ENCODE results near the gene P2RX3. TPM values are rescaled to one million over a fixed set of nuclear protein-coding genes. Genes with fewer than 3 reads are reported as not detected.

P2RX3 gene
- total RNA-seq, 2 experiments from 2014 or later, result not detected

DNA sequence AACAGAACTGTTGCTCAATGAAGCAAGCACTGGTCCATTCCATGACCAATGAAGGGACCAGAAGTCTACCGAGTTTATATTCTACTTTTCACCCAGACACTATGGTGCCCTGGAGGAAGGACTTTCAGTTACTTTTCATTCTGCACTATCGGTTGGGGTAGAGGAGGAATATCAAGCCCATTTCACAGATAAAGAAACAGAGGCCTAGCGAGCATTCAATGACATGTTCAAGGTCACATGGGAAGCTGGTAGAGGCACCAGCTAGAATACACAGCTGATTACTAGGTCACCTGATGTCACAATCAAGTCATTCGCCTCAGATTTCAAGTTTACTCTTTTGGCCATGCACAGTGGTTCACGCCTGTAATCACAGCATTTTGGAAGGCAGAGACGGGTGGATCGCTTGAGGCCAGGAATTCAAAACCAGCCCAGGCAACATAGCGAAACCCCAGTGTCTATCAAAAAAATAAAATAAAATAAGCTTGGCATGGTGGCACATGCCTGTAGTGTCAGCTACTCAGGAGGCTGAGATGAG lies 69.9 kb downstream of the P2RX3 start:
- Mint-ChIP-seq H3K27ac (peak overlapping the region; percentile 84), H3K9me3 (no peaks in the 10 kb centered on the region), H3K36me3 (peaks cover 72% of the 10 kb centered on the region), H3K27me3 (no peaks in the 10 kb centered on the region), H3K4me3 (no peak overlapping the region), H3K4me1 (ENCODE audit: low read depth) (peaks cover 68% of the 10 kb centered on the region)
- ChIA-PET POLR2A (interaction anchor here (1.1 to 1.5 kb wide), 2 partner anchors 8 to 10 kb away, joined by 3 read pairs; no protein-coding TSS in a partner anchor), CTCF (interaction anchor here (0.8 to 0.9 kb wide), 2 partner anchors 50 to 85 kb away, joined by 3 read pairs; no protein-coding TSS in a partner anchor)
- intact Hi-C loops (cut with micrococcal nuclease), result loop anchor here (5.0 kb wide), 1 partner anchor 304 kb away; the partner anchor contains the start of genes MED19 and TMX2
- no peak for DNase-seq

GRCh38 chr11:57408771-57409170 lies 70.6 kb downstream of the P2RX3 start:
- ChIA-PET CTCF (interaction anchor here (0.8 to 0.9 kb wide), 2 partner anchors 49 to 85 kb away, joined by 3 read pairs; no protein-coding TSS in a partner anchor), POLR2A (interaction anchor here (0.6 to 1.8 kb wide), 5 partner anchors 9 to 190 kb away, joined by 3 to 5 read pairs (median 3); no protein-coding TSS in a partner anchor)
- Mint-ChIP-seq H3K9me3 (no peaks in the 10 kb centered on the region), H3K36me3 (peaks cover 78% of the 10 kb centered on the region), H3K27me3 (no peaks in the 10 kb centered on the region), H3K27ac (peak overlapping the region; percentile 47), H3K4me1 (ENCODE audit: low read depth) (peaks cover 73% of the 10 kb centered on the region), H3K4me3 (no peak overlapping the region)
- intact Hi-C loops (cut with micrococcal nuclease), result loop anchor here (5.0 kb wide), 1 partner anchor 304 kb away; the partner anchor contains the start of genes MED19 and TMX2
- no peak for DNase-seq

DNA sequence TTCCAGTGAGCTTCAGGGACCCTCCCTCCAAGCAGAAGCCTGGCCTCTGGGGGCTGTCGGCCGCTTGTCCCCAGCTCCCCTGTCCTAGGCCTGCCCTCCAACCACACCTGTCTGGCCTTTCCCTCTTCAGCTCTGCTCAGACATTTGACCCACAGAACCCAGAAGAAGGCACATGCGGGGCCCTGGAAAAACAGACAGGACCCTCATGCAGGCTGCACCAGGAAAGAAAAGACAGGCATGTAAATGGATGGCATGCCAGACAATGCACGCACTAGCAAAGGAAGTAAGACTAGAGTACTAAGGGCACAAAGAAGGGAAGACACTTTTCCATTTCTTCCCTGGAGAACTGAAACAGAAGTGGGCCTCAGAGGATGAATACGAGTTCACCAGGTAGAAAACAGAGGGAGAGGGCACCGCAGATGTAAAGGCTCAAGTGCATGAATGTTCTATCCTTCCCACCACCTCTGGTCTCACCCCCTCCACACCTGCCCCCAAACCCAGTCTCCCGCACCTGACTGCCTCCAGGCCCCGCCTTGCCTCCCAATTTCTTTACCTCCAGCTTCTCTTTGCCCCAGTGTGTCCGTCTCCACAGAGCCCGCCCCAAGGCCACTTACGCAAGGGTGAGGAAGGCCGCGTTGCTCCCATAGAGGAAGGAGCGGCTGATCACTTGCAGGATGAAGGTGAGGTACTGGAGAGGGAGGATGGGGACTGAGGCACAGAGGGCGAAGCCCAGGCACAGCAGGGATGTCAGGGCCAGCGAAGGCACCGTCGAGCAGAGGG lies 71.4 kb downstream of the P2RX3 start:
- intact Hi-C loops (cut with micrococcal nuclease), result loop anchor here (5.0 kb wide), 1 partner anchor 303 kb away; the partner anchor contains the start of genes MED19 and TMX2

GRCh38 chr11:57410287-57410686 lies 72.1 kb downstream of the P2RX3 start:
- peak overlapping the region; percentile 43 for H3K27ac Mint-ChIP-seq
- no peaks in the 10 kb centered on the region for H3K9me3 Mint-ChIP-seq
- peaks cover 75% of the 10 kb centered on the region for H3K4me1 Mint-ChIP-seq (ENCODE audit: low read depth)
- H3K4me3 Mint-ChIP-seq, result no peak overlapping the region
- peaks cover 84% of the 10 kb centered on the region for H3K36me3 Mint-ChIP-seq
- ChIA-PET CTCF (interaction anchor here (0.6 to 1.4 kb wide), 2 partner anchors 9 to 47 kb away, joined by 3 to 5 read pairs; no protein-coding TSS in a partner anchor), POLR2A (interaction anchor here (1.4 to 1.8 kb wide), 2 partner anchors 12 to 14 kb away, joined by 3 to 5 read pairs; no protein-coding TSS in a partner anchor)
- H3K27me3 Mint-ChIP-seq, result no peaks in the 10 kb centered on the region
- intact Hi-C loops (cut with micrococcal nuclease), result no loop called here
- no peak for DNase-seq

More for the DNA sequence above, 71.4 kb downstream of the P2RX3 start:
- Mint-ChIP-seq H3K36me3 (peaks cover 81% of the 10 kb centered on the region), H3K27me3 (no peaks in the 10 kb centered on the region), H3K9me3 (no peaks in the 10 kb centered on the region), H3K4me1 (ENCODE audit: low read depth) (peaks cover 73% of the 10 kb centered on the region), H3K27ac (peak overlapping the region; percentile 60), H3K4me3 (no peak overlapping the region)
- no peak for DNase-seq
- POLR2A ChIA-PET, result interaction anchor here (0.6 to 1.8 kb wide), 3 partner anchors 13 to 190 kb away, joined by 3 to 5 read pairs (median 3); no protein-coding TSS in a partner anchor
- CTCF ChIA-PET, result interaction anchor here (0.9 to 1.4 kb wide), 2 partner anchors 48 to 84 kb away, joined by 3 read pairs; no protein-coding TSS in a partner anchor

DNA sequence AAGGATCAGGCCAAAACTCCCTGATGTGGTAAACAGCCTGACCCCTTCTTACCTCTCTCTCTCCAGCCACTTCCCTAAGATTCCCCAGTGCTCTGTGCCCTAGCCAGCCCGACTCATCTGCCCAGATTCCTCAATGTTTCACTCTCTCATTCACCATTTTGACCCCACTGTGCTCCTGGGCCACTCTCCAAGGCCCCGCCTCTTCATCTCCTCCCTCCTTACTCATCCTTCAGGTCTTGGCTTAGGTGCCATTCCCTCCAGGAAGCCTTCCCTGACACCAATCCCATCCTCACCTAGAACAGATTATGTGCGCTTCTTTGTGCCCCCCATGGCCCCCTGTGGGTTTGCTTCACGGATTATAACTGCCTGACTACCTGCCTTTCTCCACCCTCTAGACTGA lies 75.5 kb downstream of the P2RX3 start:
- no peak for DNase-seq
- intact Hi-C loops (cut with micrococcal nuclease), result no loop called here
- Mint-ChIP-seq H3K4me1 (ENCODE audit: low read depth) (peaks cover 59% of the 10 kb centered on the region), H3K27me3 (no peaks in the 10 kb centered on the region), H3K9me3 (no peaks in the 10 kb centered on the region), H3K27ac (peak overlapping the region; percentile 5), H3K36me3 (peaks cover 81% of the 10 kb centered on the region), H3K4me3 (no peak overlapping the region)
- POLR2A ChIA-PET, result no interaction called here
- CTCF ChIA-PET, result no interaction called here

DNA sequence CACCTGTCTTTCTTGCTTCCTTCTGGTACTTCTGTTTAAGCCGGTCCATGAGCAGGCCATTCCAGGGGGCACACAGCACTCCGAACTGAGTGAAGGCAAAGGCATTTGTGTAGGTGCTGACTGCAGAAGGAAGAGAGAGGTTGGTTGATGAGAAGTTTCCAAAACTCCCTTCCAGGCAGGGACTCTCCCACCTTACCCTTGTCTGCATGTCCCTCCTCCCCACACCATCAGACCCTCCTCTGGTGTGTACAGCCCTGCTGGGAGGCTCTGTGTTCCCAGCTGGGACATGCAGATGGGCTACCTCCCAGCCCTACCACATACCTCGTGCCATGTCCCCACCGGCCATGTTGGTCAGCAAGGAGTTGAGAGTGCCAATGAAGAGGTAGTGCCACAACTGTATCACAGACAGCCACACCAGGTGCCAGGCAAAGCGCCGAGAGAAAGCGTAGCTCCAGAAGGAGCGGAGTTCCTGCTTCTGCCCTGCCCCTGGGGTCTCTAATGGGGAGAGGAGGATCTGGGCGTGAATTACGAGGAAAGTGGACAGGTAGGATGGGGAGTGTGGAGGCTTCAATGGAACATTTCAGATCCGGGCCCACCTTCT lies 76.6 kb downstream of the P2RX3 start:
- Mint-ChIP-seq H3K4me3 (no peak overlapping the region), H3K36me3 (peaks cover 80% of the 10 kb centered on the region), H3K27ac (peak overlapping the region; percentile 56), H3K27me3 (no peaks in the 10 kb centered on the region), H3K4me1 (ENCODE audit: low read depth) (peaks cover 57% of the 10 kb centered on the region), H3K9me3 (no peaks in the 10 kb centered on the region)
- intact Hi-C loops (cut with micrococcal nuclease), result no loop called here
- ChIA-PET CTCF (no interaction called here), POLR2A (no interaction called here)
- no peak for DNase-seq

DNA sequence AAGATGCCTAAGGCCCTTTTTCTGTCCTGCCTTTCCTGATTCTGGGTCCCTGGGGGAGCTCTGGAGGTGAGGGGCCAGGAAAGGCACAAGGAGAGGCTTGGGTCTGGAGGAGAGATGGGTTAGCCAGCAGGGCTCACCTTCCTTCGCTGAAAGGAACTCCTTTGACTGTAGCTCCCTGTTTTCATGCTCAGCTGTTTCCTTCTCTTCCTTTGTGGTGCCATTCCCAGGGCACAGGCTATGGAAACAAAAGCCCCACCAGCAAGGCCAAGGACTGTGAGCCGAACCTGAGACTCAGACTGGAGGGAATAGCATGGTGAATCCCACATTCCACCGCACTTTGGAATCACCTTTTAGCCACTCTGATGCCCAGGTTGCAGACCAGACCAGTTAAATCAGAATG lies 78.3 kb downstream of the P2RX3 start:
- Mint-ChIP-seq H3K9me3 (no peaks in the 10 kb centered on the region), H3K4me3 (no peak overlapping the region), H3K4me1 (ENCODE audit: low read depth) (peaks cover 62% of the 10 kb centered on the region), H3K27ac (no peak overlapping the region), H3K36me3 (peaks cover 83% of the 10 kb centered on the region), H3K27me3 (no peaks in the 10 kb centered on the region)
- CTCF ChIA-PET, result interaction anchor here (1.8 kb wide), 1 partner anchor 78 kb away, joined by 5 read pairs; no protein-coding TSS in a partner anchor
- intact Hi-C loops (cut with micrococcal nuclease), result no loop called here
- POLR2A ChIA-PET, result no interaction called here
- no peak for DNase-seq

DNA sequence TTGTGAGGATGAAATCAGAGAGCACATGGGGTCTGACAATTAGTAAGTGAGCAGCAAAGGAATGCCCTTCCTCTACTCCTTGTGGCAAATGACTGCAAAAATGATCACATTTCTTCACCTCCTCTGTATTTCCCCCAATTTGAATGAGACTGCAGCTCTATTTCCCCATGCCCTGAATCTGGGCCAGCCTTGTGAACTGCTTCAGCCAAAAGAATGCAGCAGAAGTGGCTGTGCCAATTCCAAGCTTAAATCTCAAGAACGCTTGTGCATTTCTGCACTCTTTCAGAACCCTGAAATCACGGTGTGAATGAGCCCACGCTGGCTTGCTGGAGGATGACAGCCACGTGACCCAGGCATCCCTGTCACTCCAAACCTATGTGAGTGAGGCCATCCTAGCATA lies 78.9 kb downstream of the P2RX3 start:
- Mint-ChIP-seq H3K36me3 (peaks cover 86% of the 10 kb centered on the region), H3K4me3 (no peak overlapping the region), H3K27me3 (no peaks in the 10 kb centered on the region), H3K9me3 (no peaks in the 10 kb centered on the region), H3K4me1 (ENCODE audit: low read depth) (peaks cover 67% of the 10 kb centered on the region), H3K27ac (no peak overlapping the region)
- CTCF ChIA-PET, result interaction anchor here (1.8 kb wide), 1 partner anchor 77 kb away, joined by 5 read pairs; no protein-coding TSS in a partner anchor
- no peak for DNase-seq
- POLR2A ChIA-PET, result no interaction called here
- intact Hi-C loops (cut with micrococcal nuclease), result no loop called here

GRCh38 chr11:57418131-57418530 lies 80.0 kb downstream of the P2RX3 start:
- intact Hi-C loops (cut with micrococcal nuclease), result no loop called here
- H3K36me3 Mint-ChIP-seq, result peaks cover 89% of the 10 kb centered on the region
- POLR2A ChIA-PET, result interaction anchor here (0.7 to 0.9 kb wide), 2 partner anchors 10 to 254 kb away, joined by 3 to 4 read pairs; no protein-coding TSS in a partner anchor
- H3K27me3 Mint-ChIP-seq, result no peaks in the 10 kb centered on the region
- DNase-seq, result no peak
- H3K4me3 Mint-ChIP-seq, result no peak overlapping the region
- CTCF ChIA-PET, result interaction anchor here (0.6 to 1.3 kb wide), 2 partner anchors 39 to 1164 kb away, joined by 3 read pairs; no protein-coding TSS in a partner anchor
- H3K9me3 Mint-ChIP-seq, result no peaks in the 10 kb centered on the region
- H3K4me1 Mint-ChIP-seq (ENCODE audit: low read depth), result peaks cover 71% of the 10 kb centered on the region
- H3K27ac Mint-ChIP-seq, result no peak overlapping the region

- ChIA-PET POLR2A (no interaction called here), CTCF (interaction anchor here (0.7 kb wide), 1 partner anchor 9 kb away, joined by 5 read pairs; no protein-coding TSS in a partner anchor)
- no peak for DNase-seq
- no peak overlapping the region for H3K4me3 Mint-ChIP-seq
- H3K27me3 Mint-ChIP-seq, result no peaks in the 10 kb centered on the region
- peaks cover 70% of the 10 kb centered on the region for H3K4me1 Mint-ChIP-seq (ENCODE audit: low read depth)
- H3K36me3 Mint-ChIP-seq, result peaks cover 88% of the 10 kb centered on the region
- intact Hi-C loops (cut with micrococcal nuclease), result no loop called here
- H3K27ac Mint-ChIP-seq, result peak overlapping the region; percentile 33
- H3K9me3 Mint-ChIP-seq, result no peaks in the 10 kb centered on the region
Observed at GRCh38 chr11:57419146-57419545, 81.0 kb downstream of the P2RX3 start.

DNA sequence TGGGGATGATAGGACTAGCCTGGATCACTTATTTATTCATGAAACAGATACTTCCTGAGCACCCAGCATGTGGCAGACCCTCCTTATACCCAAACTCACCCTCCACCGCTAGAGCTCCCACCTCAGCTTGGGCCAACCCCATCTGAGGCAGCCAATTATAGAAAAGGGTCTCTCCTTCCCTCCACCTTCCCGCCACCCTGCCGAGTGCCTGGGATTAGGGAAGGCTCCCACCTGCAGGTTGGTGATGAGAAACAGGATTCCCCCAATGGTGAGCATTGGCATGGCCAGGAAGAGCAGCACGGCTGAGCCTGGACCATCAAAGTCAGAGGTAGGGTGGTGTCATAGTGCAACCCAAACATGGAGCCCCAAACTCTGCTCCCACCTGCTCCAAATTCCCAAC lies 82.9 kb downstream of the P2RX3 start:
- Mint-ChIP-seq H3K27ac (no peak overlapping the region), H3K36me3 (peaks cover 90% of the 10 kb centered on the region), H3K4me1 (ENCODE audit: low read depth) (peaks cover 64% of the 10 kb centered on the region), H3K4me3 (no peak overlapping the region), H3K9me3 (no peaks in the 10 kb centered on the region), H3K27me3 (no peaks in the 10 kb centered on the region)
- ChIA-PET CTCF (interaction anchor here (1.0 to 1.2 kb wide), 2 partner anchors 70 to 75 kb away, joined by 3 to 4 read pairs; no protein-coding TSS in a partner anchor), POLR2A (interaction anchor here (0.6 to 1.1 kb wide), 2 partner anchors 9 to 103 kb away, joined by 3 to 4 read pairs; no protein-coding TSS in a partner anchor)
- intact Hi-C loops (cut with micrococcal nuclease), result loop anchor here (10.0 kb wide), 1 partner anchor 1724 kb away; the partner anchor contains the start of gene FAM111A
- DNase-seq, result no peak
